WTC11 (cell line): Measurements from ENCODE around the gene CDH13. TPM values are rescaled to one million over a fixed set of nuclear protein-coding genes. Genes with fewer than 3 reads are reported as not detected.

Experiments used
- ATAC-seq: fragments of 200-7000 bp; cut with Tn5 transposase; 2 replicates; pipeline ENCODE4 v1.10.0; 2021; ENCODE audit warnings: mild to moderate bottlenecking, moderate library complexity
- CTCF ChIA-PET: fragments of 300-600 bp; sonication (Branson Sonifier 250); formaldehyde crosslinking; loops from one replicate; lab custom pipeline; 2021; ENCODE audit warnings: antibody characterized with exemption; lab: Charles Lee
- POLR2A ChIA-PET: fragments of 350-600 bp; sonication (Branson Sonifier 250); formaldehyde crosslinking; loops from one replicate; lab custom pipeline; 2021; ENCODE audit warnings: antibody characterized with exemption; lab: Charles Lee
- DNase-seq: peaks from one replicate; pipeline ENCODE4 v3.0.0; 2021; ENCODE audit warnings: low spot score
- H3K27ac Mint-ChIP-seq: 2 replicates; pipeline ENCODE4 v1.8.0; 2021; ENCODE audit warnings: mixed read lengths
- H3K27me3 Mint-ChIP-seq: 2 replicates; pipeline ENCODE4 v1.8.0; 2021; ENCODE audit warnings: low read depth, mild to moderate bottlenecking, moderate library complexity, mixed read lengths
- H3K36me3 Mint-ChIP-seq: 2 replicates; pipeline ENCODE4 v1.8.0; 2021; ENCODE audit warnings: mixed read lengths
- H3K4me1 Mint-ChIP-seq: 2 replicates; pipeline ENCODE4 v1.8.0; 2022; ENCODE audit warnings: mixed read lengths
- H3K4me3 Mint-ChIP-seq: 2 replicates; pipeline ENCODE4 v1.8.0; 2021; ENCODE audit warnings: mild to moderate bottlenecking, moderate library complexity, mixed read lengths
- H3K9me3 Mint-ChIP-seq: 2 replicates; pipeline ENCODE4 v1.8.0; 2021; ENCODE audit warnings: mixed read lengths
- AFF4 ChIP-seq: sonication (generic); formaldehyde crosslinking; IDR thresholded peaks from 2 replicates; pipeline ENCODE4 v1.8.1; 2023; ENCODE audit warnings: mild to moderate bottlenecking, missing genetic modification reagents, borderline replicate concordance
- CBFB ChIP-seq: sonication (generic); formaldehyde crosslinking; IDR thresholded peaks from 2 replicates; pipeline ENCODE4 v1.8.1; 2022; ENCODE audit warnings: mild to moderate bottlenecking, low read depth, missing genetic modification reagents
- EMX1 ChIP-seq: fragments of 250-450 bp; sonication (Bioruptor Pico); IDR thresholded peaks from 2 replicates; pipeline ENCODE4 v1.8.0; 2021; ENCODE audit warnings: mild to moderate bottlenecking
- FOXJ3 ChIP-seq: sonication (generic); formaldehyde crosslinking; IDR thresholded peaks from 2 replicates; pipeline ENCODE4 v1.9.0; 2021; ENCODE audit warnings: missing genetic modification reagents, mild to moderate bottlenecking, borderline replicate concordance
- FOXP1 ChIP-seq: sonication (generic); formaldehyde crosslinking; IDR thresholded peaks from 2 replicates; pipeline ENCODE4 v1.8.0; 2022; ENCODE audit warnings: missing genetic modification reagents, mild to moderate bottlenecking, moderate library complexity, borderline replicate concordance
- FOXP4 ChIP-seq: sonication (generic); formaldehyde crosslinking; IDR thresholded peaks from 2 replicates; pipeline ENCODE4 v1.8.0; 2022; ENCODE audit warnings: mild to moderate bottlenecking, missing genetic modification reagents
- IRF2 ChIP-seq: sonication (generic); formaldehyde crosslinking; IDR thresholded peaks from 2 replicates; pipeline ENCODE4 v1.8.0; 2022; ENCODE audit warnings: low read depth, missing genetic modification reagents, borderline replicate concordance
- KAT7 ChIP-seq: sonication (generic); formaldehyde crosslinking; IDR thresholded peaks from 2 replicates; pipeline ENCODE4 v1.8.1; 2023; ENCODE audit warnings: missing genetic modification reagents, mild to moderate bottlenecking, borderline replicate concordance
- OVOL2 ChIP-seq: fragments of 250-450 bp; sonication (Bioruptor Pico); IDR thresholded peaks from 2 replicates; pipeline ENCODE4 v1.9.0; 2021; ENCODE audit warnings: mild to moderate bottlenecking, borderline replicate concordance
- ZNF232 ChIP-seq: sonication (generic); formaldehyde crosslinking; IDR thresholded peaks from 2 replicates; pipeline ENCODE4 v1.8.0; 2022; ENCODE audit warnings: mild to moderate bottlenecking, missing genetic modification reagents
- ZNF281 ChIP-seq: sonication (generic); formaldehyde crosslinking; IDR thresholded peaks from 2 replicates; pipeline ENCODE4 v1.8.0; 2023; ENCODE audit warnings: mild to moderate bottlenecking, missing genetic modification reagents
- ZNF423 ChIP-seq: fragments of 250-450 bp; sonication (Bioruptor Pico); IDR thresholded peaks from 2 replicates; pipeline ENCODE4 v2.1.2; 2022; ENCODE audit warnings: mild to moderate bottlenecking, moderate library complexity
- ZNF671 ChIP-seq: fragments of 250-450 bp; sonication (Bioruptor Pico); IDR thresholded peaks from 2 replicates; pipeline ENCODE4 v1.8.0; 2021; ENCODE audit warnings: mild to moderate bottlenecking
- ZSCAN18 ChIP-seq: fragments of 250-450 bp; sonication (Bioruptor Pico); IDR thresholded peaks from 2 replicates; pipeline ENCODE4 v2.1.2; 2022; ENCODE audit warnings: mild to moderate bottlenecking, moderate library complexity
- total RNA-seq: library from RNA; stranded (reverse); gene quantifications from 3 replicates; pipeline ENCODE4 v1.2.3, GENCODE V29; 2021
- TF ChIP-seq, protein P1 (sequence below): sonication (generic); formaldehyde crosslinking; IDR thresholded peaks from 2 replicates; pipeline ENCODE4 v1.8.1; 2022; ENCODE audit warnings: low read depth, missing genetic modification reagents, borderline replicate concordance
- TF ChIP-seq, protein P2 (sequence below): sonication (generic); formaldehyde crosslinking; IDR thresholded peaks from 2 replicates; pipeline ENCODE4 v1.8.0; 2023; ENCODE audit warnings: missing genetic modification reagents
- TF ChIP-seq, protein P3 (sequence below): sonication (generic); formaldehyde crosslinking; IDR thresholded peaks from 2 replicates; pipeline ENCODE4 v1.8.1; 2023; ENCODE audit warnings: mild to moderate bottlenecking, missing genetic modification reagents, moderate library complexity

The CDH13 gene
- total RNA-seq, 1 experiment from 2014 or later = 0.81 TPM

DNA sequence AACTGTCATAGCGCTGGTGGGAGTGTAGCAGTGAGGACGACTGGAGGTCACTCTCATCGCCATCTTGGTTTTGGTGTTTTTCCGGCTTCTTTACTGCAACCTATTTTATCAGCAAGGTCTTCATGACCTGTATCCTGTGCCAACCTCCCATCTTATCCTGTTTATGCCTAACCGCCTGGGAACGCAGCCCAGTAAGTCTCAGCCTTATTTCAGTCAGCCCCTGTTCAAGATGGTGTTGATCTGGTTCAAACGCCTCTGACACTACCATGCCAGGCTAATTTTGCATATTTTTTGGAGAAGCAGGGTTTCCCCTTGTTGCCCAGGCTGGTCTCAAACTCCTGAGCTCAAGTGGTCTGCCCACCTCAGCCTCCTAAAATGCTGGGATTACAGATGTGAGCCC lies 1001.2 kb downstream of the CDH13 start:
- no peaks in the 10 kb centered on the region; the same call in 1 of the 2 replicates for H3K27me3 Mint-ChIP-seq
- TF ChIP-seq, protein P1, sequence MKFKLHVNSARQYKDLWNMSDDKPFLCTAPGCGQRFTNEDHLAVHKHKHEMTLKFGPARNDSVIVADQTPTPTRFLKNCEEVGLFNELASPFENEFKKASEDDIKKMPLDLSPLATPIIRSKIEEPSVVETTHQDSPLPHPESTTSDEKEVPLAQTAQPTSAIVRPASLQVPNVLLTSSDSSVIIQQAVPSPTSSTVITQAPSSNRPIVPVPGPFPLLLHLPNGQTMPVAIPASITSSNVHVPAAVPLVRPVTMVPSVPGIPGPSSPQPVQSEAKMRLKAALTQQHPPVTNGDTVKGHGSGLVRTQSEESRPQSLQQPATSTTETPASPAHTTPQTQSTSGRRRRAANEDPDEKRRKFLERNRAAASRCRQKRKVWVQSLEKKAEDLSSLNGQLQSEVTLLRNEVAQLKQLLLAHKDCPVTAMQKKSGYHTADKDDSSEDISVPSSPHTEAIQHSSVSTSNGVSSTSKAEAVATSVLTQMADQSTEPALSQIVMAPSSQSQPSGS (CRISPR knock-in tag) = no peak
- TF ChIP-seq AFF4 (CRISPR knock-in tag) (no peak), ZNF281 (no peak), ZNF232 (CRISPR knock-in tag) (no peak), FOXP1 (CRISPR knock-in tag) (no peak), FOXP4 (CRISPR knock-in tag) (no peak), CBFB (CRISPR knock-in tag) (no peak), FOXJ3 (CRISPR knock-in tag) (no peak), ZNF671 (CRISPR knock-in tag) (no peak)
- no peaks in the 10 kb centered on the region for H3K9me3 Mint-ChIP-seq
- POLR2A ChIA-PET = no interaction called here
- DNase-seq (no peak), ATAC-seq (no peak)
- no peak overlapping the region for H3K27ac Mint-ChIP-seq
- H3K36me3 Mint-ChIP-seq = no peaks in the 10 kb centered on the region
- no peak overlapping the region for H3K4me3 Mint-ChIP-seq
- H3K4me1 Mint-ChIP-seq = peaks cover 35% of the 10 kb centered on the region
- CTCF ChIA-PET = no interaction called here

DNA sequence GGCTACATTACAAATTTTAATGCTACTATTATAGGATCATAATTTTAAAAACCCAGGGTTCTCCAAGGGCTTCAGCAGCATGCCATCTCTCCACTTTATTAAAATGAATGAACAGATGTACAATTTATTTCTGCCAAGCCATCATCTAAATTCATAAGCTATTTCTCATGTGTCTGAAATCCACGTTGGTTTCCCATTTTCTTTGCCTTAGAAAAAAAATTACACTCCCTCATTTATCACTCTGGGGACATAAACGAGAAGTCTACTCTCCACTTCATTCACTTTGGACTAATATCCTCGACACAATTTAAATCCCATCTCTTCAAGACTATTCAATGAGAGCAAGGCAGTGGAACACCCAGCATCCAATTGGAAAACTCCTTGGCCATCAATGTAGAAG lies 1002.7 kb downstream of the CDH13 start:
- CTCF ChIA-PET = no interaction called here
- DNase-seq = no peak
- H3K4me3 Mint-ChIP-seq = no peak overlapping the region
- H3K4me1 Mint-ChIP-seq = peaks cover 32% of the 10 kb centered on the region
- no peak for TF ChIP-seq IRF2 (CRISPR knock-in tag)
- no peak for TF ChIP-seq OVOL2 (CRISPR knock-in tag)
- TF ChIP-seq, protein P2, sequence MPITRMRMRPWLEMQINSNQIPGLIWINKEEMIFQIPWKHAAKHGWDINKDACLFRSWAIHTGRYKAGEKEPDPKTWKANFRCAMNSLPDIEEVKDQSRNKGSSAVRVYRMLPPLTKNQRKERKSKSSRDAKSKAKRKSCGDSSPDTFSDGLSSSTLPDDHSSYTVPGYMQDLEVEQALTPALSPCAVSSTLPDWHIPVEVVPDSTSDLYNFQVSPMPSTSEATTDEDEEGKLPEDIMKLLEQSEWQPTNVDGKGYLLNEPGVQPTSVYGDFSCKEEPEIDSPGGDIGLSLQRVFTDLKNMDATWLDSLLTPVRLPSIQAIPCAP (CRISPR knock-in tag) = no peak
- no peak for TF ChIP-seq EMX1 (CRISPR knock-in tag)
- no peak for TF ChIP-seq KAT7 (CRISPR knock-in tag)
- TF ChIP-seq, protein P3, sequence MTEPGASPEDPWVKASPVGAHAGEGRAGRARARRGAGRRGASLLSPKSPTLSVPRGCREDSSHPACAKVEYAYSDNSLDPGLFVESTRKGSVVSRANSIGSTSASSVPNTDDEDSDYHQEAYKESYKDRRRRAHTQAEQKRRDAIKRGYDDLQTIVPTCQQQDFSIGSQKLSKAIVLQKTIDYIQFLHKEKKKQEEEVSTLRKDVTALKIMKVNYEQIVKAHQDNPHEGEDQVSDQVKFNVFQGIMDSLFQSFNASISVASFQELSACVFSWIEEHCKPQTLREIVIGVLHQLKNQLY (CRISPR knock-in tag) = no peak
- TF ChIP-seq FOXP1 (CRISPR knock-in tag) = no peak
- no peak for TF ChIP-seq ZSCAN18 (CRISPR knock-in tag)
- TF ChIP-seq ZNF423 (CRISPR knock-in tag) = no peak
- POLR2A ChIA-PET = no interaction called here
- no peak for ATAC-seq
- no peaks in the 10 kb centered on the region for H3K36me3 Mint-ChIP-seq
- H3K27me3 Mint-ChIP-seq = no peaks in the 10 kb centered on the region; the same call in 1 of the 2 replicates
- no peak overlapping the region for H3K27ac Mint-ChIP-seq
- H3K9me3 Mint-ChIP-seq = no peaks in the 10 kb centered on the region
